Lower leg skin (tissue), 3 donors: ENCODE data around the gene STAC.

Experiments
- CTCF ChIP-seq, 3 donors: fragments of 450-650 bp; IDR thresholded peaks; one replicate each; pipeline ENCODE4 v1.5.1; 2016; ENCODE audit warnings: antibody characterized with exemption in 3 of 3, mild to moderate bottlenecking in 3 of 3, moderate library complexity in 2 of 3
- POLR2A ChIP-seq, 2 donors: fragments of 450-650 bp; IDR thresholded peaks; one replicate each; pipeline ENCODE4 v1.6.1; 2016 to 2017; ENCODE audit warnings: antibody characterized with exemption in 2 of 2, mild to moderate bottlenecking in 1 of 2, moderate library complexity in 1 of 2

GRCh38 chr3:36496684-36497633 is 116.7 kb downstream of the STAC start:
- no peak for TF ChIP-seq CTCF (IDR thresholded peaks at IDR 0.05)
- TF ChIP-seq POLR2A (IDR thresholded peaks at IDR 0.05), result no peak
